ENCODE results near the gene TMEM163.

GRCh38 chr2:134408386-134408785 lies 310.4 kb downstream of the TMEM163 start:
- TF ChIP-seq CTCF (IDR thresholded peaks at IDR 0.05) (no peak), POLR2A (IDR thresholded peaks at IDR 0.05) (no peak), POLR2AphosphoS5 (IDR thresholded peaks at IDR 0.05) (no peak)
